ENCODE data around the gene ERP29. TPM values are rescaled to one million over a fixed set of nuclear protein-coding genes. Genes with fewer than 3 reads are reported as not detected.

ERP29 gene
- total and polyA plus RNA-seq, 2 donors (not counting 1 experiment from before 2014, with no cell fraction given) = 110 to 128 TPM

GRCh38 chr12:111975161-111975931 lies 37.9 kb upstream of the ERP29 start:
- H3K27ac ChIP-seq (ENCODE audit: insufficient read depth, low read length) = no peak overlapping the region
- no peak overlapping the region for H2AFZ ChIP-seq (ENCODE audit: low read length)
- no peaks in the 10 kb centered on the region for H3K9me3 ChIP-seq (ENCODE audit: control insufficient read depth, insufficient read depth, low read depth, low read length)
- no peak for TF ChIP-seq CTCF (conservative IDR thresholded peaks at IDR 0.05 in 1 of 2, IDR thresholded peaks at IDR 0.05 in 1 of 2; ENCODE audit: low read depth in 1 of 2, low read length in 2 of 2)
- no peak for TF ChIP-seq EZH2 (IDR thresholded peaks at IDR 0.05; ENCODE audit: low read length, missing control alignments)
- H3K27me3 ChIP-seq (ENCODE audit: control insufficient read depth, insufficient read depth, low read length) = no peaks in the 10 kb centered on the region
- no peak overlapping the region for H3K9ac ChIP-seq (ENCODE audit: insufficient read depth, low read length)
- H3K4me1 ChIP-seq (ENCODE audit: control insufficient read depth, extremely low read depth, insufficient read depth, low read length) = no peaks in the 10 kb centered on the region
- no peaks in the 10 kb centered on the region for H4K20me1 ChIP-seq (ENCODE audit: control insufficient read depth, extremely low read depth, insufficient read depth, low read length)
- no peak overlapping the region for H3K4me3 ChIP-seq (replicated peaks in 1 of 4; ENCODE audit: control extremely low read depth in 1 of 4, insufficient read depth in 1 of 4, low read depth in 3 of 4, low read length in 4 of 4)
- peak; percentile 23 to 42 for DNase-seq (ENCODE audit: low read depth in 2 of 2)
- H3K79me2 ChIP-seq (ENCODE audit: control insufficient read depth, insufficient read depth, low read length) = no peaks in the 10 kb centered on the region
- H3K4me2 ChIP-seq (ENCODE audit: extremely low read depth, insufficient read depth, low read length) = no peak overlapping the region
- H3K36me3 ChIP-seq (ENCODE audit: control insufficient read depth, insufficient read depth, low read length) = no peaks in the 10 kb centered on the region

- no peak overlapping the region for H3K4me3 ChIP-seq (replicated peaks in 1 of 4; ENCODE audit: control extremely low read depth in 1 of 4, insufficient read depth in 1 of 4, low read depth in 3 of 4, low read length in 4 of 4)
- H3K4me1 ChIP-seq (ENCODE audit: control insufficient read depth, extremely low read depth, insufficient read depth, low read length) = no peaks in the 10 kb centered on the region
- TF ChIP-seq EZH2 (IDR thresholded peaks at IDR 0.05; ENCODE audit: low read length, missing control alignments) (no peak), CTCF (conservative IDR thresholded peaks at IDR 0.05 in 1 of 2, IDR thresholded peaks at IDR 0.05 in 1 of 2; ENCODE audit: low read depth in 1 of 2, low read length in 2 of 2) (no peak)
- no peak overlapping the region for H3K27ac ChIP-seq (ENCODE audit: insufficient read depth, low read length)
- no peaks in the 10 kb centered on the region for H4K20me1 ChIP-seq (ENCODE audit: control insufficient read depth, extremely low read depth, insufficient read depth, low read length)
- H3K79me2 ChIP-seq (ENCODE audit: control insufficient read depth, insufficient read depth, low read length) = no peaks in the 10 kb centered on the region
- no peaks in the 10 kb centered on the region for H3K36me3 ChIP-seq (ENCODE audit: control insufficient read depth, insufficient read depth, low read length)
- H3K9me3 ChIP-seq (ENCODE audit: control insufficient read depth, insufficient read depth, low read depth, low read length) = no peaks in the 10 kb centered on the region
- H2AFZ ChIP-seq (ENCODE audit: low read length) = no peak overlapping the region
- no peaks in the 10 kb centered on the region for H3K27me3 ChIP-seq (ENCODE audit: control insufficient read depth, insufficient read depth, low read length)
- H3K4me2 ChIP-seq (ENCODE audit: extremely low read depth, insufficient read depth, low read length) = no peak overlapping the region
- DNase-seq (ENCODE audit: low read depth in 2 of 2) = no peak
- H3K9ac ChIP-seq (ENCODE audit: insufficient read depth, low read length) = no peak overlapping the region
Measured at GRCh38 chr12:111976291-111976690, 36.9 kb upstream of the ERP29 start.

GRCh38 chr12:111976860-111977259 lies 36.4 kb upstream of the ERP29 start:
- TF ChIP-seq EZH2 (IDR thresholded peaks at IDR 0.05; ENCODE audit: low read length, missing control alignments) = no peak
- no peak for TF ChIP-seq CTCF (conservative IDR thresholded peaks at IDR 0.05 in 1 of 2, IDR thresholded peaks at IDR 0.05 in 1 of 2; ENCODE audit: low read depth in 1 of 2, low read length in 2 of 2)
- DNase-seq (ENCODE audit: low read depth in 2 of 2) = no peak
- H3K36me3 ChIP-seq (ENCODE audit: control insufficient read depth, insufficient read depth, low read length) = no peaks in the 10 kb centered on the region
- H3K4me1 ChIP-seq (ENCODE audit: control insufficient read depth, extremely low read depth, insufficient read depth, low read length) = no peaks in the 10 kb centered on the region
- H3K79me2 ChIP-seq (ENCODE audit: control insufficient read depth, insufficient read depth, low read length) = no peaks in the 10 kb centered on the region
- H2AFZ ChIP-seq (ENCODE audit: low read length) = no peak overlapping the region
- H3K9ac ChIP-seq (ENCODE audit: insufficient read depth, low read length) = no peak overlapping the region
- no peak overlapping the region for H3K27ac ChIP-seq (ENCODE audit: insufficient read depth, low read length)
- no peak overlapping the region for H3K4me3 ChIP-seq (replicated peaks in 1 of 4; ENCODE audit: control extremely low read depth in 1 of 4, insufficient read depth in 1 of 4, low read depth in 3 of 4, low read length in 4 of 4)
- H3K4me2 ChIP-seq (ENCODE audit: extremely low read depth, insufficient read depth, low read length) = no peak overlapping the region
- H4K20me1 ChIP-seq (ENCODE audit: control insufficient read depth, extremely low read depth, insufficient read depth, low read length) = no peaks in the 10 kb centered on the region
- H3K9me3 ChIP-seq (ENCODE audit: control insufficient read depth, insufficient read depth, low read depth, low read length) = no peaks in the 10 kb centered on the region
- H3K27me3 ChIP-seq (ENCODE audit: control insufficient read depth, insufficient read depth, low read length) = no peaks in the 10 kb centered on the region

Data from fibroblast of lung (primary cell).